Lower lobe of right lung (tissue), 2 donors: ENCODE results near the gene CD302. TPM values are rescaled to one million over a fixed set of nuclear protein-coding genes. Genes with fewer than 3 reads are reported as not detected.

Source experiments
- ATAC-seq, 2 donors: fragments of 200-7000 bp; cut with Tn5 transposase; one replicate each; pipeline ENCODE4 v1.9.1; 2020 to 2022; ENCODE audit warnings: mild to moderate bottlenecking in 2 of 2, moderate library complexity in 2 of 2
- DNase-seq: peaks from one replicate; pipeline ENCODE4 v3.0.0-alpha.2; 2020
- H3K27ac ChIP-seq: fragments of 200-600 bp; one replicate; pipeline ENCODE4 v1.8.0; 2022
- H3K27me3 ChIP-seq: fragments of 200-600 bp; one replicate; pipeline ENCODE4 v1.8.0; 2022; ENCODE audit warnings: low read depth
- H3K36me3 ChIP-seq: fragments of 200-600 bp; one replicate; pipeline ENCODE4 v1.8.0; 2022; ENCODE audit warnings: mild to moderate bottlenecking
- H3K4me1 ChIP-seq: fragments of 200-600 bp; one replicate; pipeline ENCODE4 v1.8.0; 2022
- H3K4me3 ChIP-seq: fragments of 200-600 bp; one replicate; pipeline ENCODE4 v1.8.0; 2022; ENCODE audit warnings: mild to moderate bottlenecking
- H3K9me3 ChIP-seq: fragments of 200-600 bp; one replicate; pipeline ENCODE4 v1.8.0; 2022
- intact Hi-C: fragments of 100-400 bp; cut with DNase I; formaldehyde crosslinking; loops from one replicate; pipeline ENCODE4 v1.11.0; 2022
- total RNA-seq: library from RNA; stranded (reverse); fragmentation: NEBNext Ultra II Directional; extraction: Animal tissue kit (Norgen Biotek cat#: 25700); gene quantifications from one replicate; pipeline ENCODE4 v1.2.1, GENCODE V29; 2021
- TF ChIP-seq, protein P1 (sequence below): fragments of 200-600 bp; IDR thresholded peaks from one replicate; pipeline ENCODE4 v1.8.0; 2022; ENCODE audit warnings: antibody characterized with exemption, mild to moderate bottlenecking
- donor health status: DM: no; HTN: yes; CAD: no; lungs with severe emphysema.

Gene CD302
- total RNA-seq, 1 donor from 2014 or later: 100 TPM

DNA sequence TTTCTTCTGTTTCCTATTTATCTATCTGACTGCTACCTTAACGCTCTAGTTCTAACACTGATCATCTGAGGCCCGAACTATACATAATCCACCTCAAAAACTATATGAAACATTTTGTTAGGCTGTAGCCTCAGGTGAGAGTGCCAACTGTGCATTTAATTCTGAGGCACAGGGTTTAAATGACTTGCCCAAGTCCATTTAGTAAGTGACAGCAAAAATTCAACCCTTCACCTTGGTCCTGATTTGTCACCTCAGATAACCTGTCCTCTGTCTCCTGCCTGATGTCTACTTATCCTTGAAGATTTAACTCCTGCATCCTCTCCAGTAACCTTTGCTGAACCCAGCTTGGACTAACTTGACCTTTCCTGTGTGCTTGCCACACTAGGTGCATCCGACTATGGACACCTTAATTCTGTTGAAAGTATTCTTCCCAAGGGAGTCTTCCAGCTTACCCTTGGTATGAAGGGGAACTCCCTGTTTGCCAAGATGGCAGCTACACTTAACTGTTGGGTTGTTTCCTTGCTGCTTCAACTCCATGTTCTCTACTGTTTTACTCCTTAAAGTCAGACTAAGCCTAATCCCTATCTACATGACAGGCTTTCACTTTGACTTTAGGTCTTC lies 23.5 kb downstream of the CD302 start:
- intact Hi-C loops: no loop called here
- no peak overlapping the region for H3K27ac ChIP-seq
- H3K4me3 ChIP-seq: no peak overlapping the region
- H3K36me3 ChIP-seq: peaks cover 52% of the 10 kb centered on the region
- no peaks in the 10 kb centered on the region for H3K4me1 ChIP-seq
- ATAC-seq (no peak), DNase-seq (no peak)
- no peaks in the 10 kb centered on the region for H3K9me3 ChIP-seq
- no peaks in the 10 kb centered on the region for H3K27me3 ChIP-seq
- TF ChIP-seq, protein P1, sequence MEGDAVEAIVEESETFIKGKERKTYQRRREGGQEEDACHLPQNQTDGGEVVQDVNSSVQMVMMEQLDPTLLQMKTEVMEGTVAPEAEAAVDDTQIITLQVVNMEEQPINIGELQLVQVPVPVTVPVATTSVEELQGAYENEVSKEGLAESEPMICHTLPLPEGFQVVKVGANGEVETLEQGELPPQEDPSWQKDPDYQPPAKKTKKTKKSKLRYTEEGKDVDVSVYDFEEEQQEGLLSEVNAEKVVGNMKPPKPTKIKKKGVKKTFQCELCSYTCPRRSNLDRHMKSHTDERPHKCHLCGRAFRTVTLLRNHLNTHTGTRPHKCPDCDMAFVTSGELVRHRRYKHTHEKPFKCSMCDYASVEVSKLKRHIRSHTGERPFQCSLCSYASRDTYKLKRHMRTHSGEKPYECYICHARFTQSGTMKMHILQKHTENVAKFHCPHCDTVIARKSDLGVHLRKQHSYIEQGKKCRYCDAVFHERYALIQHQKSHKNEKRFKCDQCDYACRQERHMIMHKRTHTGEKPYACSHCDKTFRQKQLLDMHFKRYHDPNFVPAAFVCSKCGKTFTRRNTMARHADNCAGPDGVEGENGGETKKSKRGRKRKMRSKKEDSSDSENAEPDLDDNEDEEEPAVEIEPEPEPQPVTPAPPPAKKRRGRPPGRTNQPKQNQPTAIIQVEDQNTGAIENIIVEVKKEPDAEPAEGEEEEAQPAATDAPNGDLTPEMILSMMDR: no peak

DNA sequence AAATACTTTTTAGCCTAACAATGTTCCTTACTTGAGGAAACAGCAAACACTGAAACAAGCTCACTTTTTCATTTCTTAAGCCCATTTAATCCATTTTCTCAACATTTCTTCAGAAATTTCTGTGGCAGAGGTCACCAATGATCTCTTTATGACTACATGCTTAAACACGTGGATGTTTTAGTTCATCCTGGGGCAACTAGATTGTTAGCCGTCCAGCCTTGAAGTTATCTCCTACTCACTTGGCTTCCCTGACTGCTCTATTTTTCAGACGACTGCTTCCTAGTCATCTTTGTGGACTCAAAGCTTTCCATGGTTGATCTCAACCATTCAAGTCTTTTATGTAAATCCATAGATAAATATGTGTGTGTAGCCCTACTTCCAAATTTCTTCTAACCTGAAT lies 24.1 kb downstream of the CD302 start:
- no peaks in the 10 kb centered on the region for H3K4me1 ChIP-seq
- ATAC-seq (no peak), DNase-seq (no peak)
- H3K4me3 ChIP-seq: no peak overlapping the region
- H3K27me3 ChIP-seq: no peaks in the 10 kb centered on the region
- no peaks in the 10 kb centered on the region for H3K9me3 ChIP-seq
- no peak overlapping the region for H3K27ac ChIP-seq
- H3K36me3 ChIP-seq: peaks cover 51% of the 10 kb centered on the region
- intact Hi-C loops: no loop called here
- TF ChIP-seq, protein P1: no peak

DNA sequence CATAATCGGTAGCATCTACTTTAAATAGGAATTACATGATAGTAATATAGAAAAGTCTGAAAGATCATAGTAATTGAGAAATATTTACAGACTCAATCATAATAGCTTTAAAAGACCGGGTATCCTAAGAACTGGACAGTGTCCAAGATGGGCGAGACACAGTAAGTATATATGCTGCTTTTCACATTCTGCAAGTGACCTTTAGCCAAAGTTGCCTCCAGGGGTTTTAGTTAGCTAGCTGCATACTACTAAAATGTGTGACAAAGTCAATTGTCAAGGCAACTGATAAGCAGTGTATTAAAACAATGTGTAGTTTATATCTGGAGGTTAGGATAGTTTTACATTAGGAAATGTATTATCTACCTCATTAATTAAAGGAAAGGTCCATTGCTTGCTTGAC lies 24.6 kb downstream of the CD302 start:
- Histone ChIP-seq H3K27ac (no peak overlapping the region), H3K9me3 (no peaks in the 10 kb centered on the region), H3K4me3 (no peak overlapping the region), H3K4me1 (no peaks in the 10 kb centered on the region), H3K27me3 (no peaks in the 10 kb centered on the region), H3K36me3 (peaks cover 52% of the 10 kb centered on the region)
- TF ChIP-seq, protein P1: no peak
- intact Hi-C loops: no loop called here
- no peak for DNase-seq
- no peak for ATAC-seq

DNA sequence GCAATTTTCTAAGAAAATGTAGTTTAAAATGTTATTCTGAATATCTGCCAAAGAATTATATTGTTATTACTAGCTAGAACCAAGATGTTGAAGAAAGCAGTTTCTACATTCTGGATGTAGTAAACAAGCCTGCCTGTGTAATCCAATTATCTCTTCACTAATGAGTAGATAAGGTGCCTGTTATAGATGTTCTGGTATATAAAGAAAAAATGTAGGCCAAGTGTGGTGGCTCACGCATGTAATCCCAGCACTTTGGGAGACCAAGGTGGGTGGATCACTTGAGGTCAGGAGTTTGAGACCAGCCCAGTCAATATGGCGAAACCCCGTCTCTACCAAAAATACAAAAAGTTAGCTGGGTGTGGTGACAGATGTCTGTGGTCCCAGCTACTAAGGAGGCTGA lies 28.9 kb downstream of the CD302 start:
- H3K27me3 ChIP-seq: no peaks in the 10 kb centered on the region
- intact Hi-C loops: no loop called here
- H3K4me1 ChIP-seq: no peaks in the 10 kb centered on the region
- no peak overlapping the region for H3K4me3 ChIP-seq
- TF ChIP-seq, protein P1: no peak
- no peak for DNase-seq
- ATAC-seq: no peak
- H3K27ac ChIP-seq: no peak overlapping the region
- peaks cover 63% of the 10 kb centered on the region for H3K36me3 ChIP-seq
- H3K9me3 ChIP-seq: no peaks in the 10 kb centered on the region

DNA sequence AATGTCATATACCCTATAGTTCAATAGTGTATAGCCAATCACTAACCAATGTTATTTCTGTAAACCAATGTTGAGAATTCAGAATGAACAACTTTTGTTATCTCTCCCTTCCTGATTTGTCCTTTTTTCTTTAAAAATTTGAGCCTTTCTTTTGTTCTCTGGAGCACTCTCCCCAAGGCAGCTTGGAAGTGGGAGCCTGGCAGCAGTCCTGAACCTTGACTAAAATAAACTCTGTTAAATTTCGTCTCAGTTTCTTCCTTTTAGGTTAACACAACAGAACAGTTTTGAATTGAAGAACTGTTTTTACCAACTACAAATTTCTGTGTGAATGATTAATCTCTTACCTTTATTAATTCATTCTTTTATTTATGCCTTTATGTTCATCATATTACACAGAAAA lies 35.9 kb downstream of the CD302 start:
- H3K27me3 ChIP-seq: no peaks in the 10 kb centered on the region
- H3K36me3 ChIP-seq: peaks cover 79% of the 10 kb centered on the region
- H3K9me3 ChIP-seq: no peaks in the 10 kb centered on the region
- intact Hi-C loops: no loop called here
- TF ChIP-seq, protein P1: no peak
- no peak overlapping the region for H3K27ac ChIP-seq
- no peak for ATAC-seq
- no peak for DNase-seq
- H3K4me1 ChIP-seq: peaks cover 28% of the 10 kb centered on the region
- no peak overlapping the region for H3K4me3 ChIP-seq
